ENCODE data around the gene CLASP1.

CLASP1 gene

DNA sequence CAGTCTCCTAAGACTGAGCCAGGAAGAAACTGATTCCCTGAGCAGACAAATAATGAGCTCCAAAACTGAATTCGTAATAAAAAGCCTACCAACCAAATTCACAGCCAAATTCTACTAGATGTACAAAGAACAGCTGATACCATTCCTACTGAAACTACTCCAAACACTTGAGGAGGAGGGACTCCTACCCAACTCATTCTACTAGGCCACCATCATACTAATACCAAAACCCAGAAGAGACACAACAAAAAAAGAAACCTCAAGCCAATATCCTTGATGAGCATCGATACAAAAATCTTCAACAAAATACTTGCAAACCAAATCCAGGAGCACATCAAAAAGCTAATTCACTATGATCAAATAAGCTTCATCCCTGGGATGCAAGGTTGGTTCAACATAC is 98.6 kb downstream of the CLASP1 start:
- no peak overlapping the region for H3K4me3 ChIP-seq (ENCODE audit: low read depth, low read length)
- TF ChIP-seq, protein P1, sequence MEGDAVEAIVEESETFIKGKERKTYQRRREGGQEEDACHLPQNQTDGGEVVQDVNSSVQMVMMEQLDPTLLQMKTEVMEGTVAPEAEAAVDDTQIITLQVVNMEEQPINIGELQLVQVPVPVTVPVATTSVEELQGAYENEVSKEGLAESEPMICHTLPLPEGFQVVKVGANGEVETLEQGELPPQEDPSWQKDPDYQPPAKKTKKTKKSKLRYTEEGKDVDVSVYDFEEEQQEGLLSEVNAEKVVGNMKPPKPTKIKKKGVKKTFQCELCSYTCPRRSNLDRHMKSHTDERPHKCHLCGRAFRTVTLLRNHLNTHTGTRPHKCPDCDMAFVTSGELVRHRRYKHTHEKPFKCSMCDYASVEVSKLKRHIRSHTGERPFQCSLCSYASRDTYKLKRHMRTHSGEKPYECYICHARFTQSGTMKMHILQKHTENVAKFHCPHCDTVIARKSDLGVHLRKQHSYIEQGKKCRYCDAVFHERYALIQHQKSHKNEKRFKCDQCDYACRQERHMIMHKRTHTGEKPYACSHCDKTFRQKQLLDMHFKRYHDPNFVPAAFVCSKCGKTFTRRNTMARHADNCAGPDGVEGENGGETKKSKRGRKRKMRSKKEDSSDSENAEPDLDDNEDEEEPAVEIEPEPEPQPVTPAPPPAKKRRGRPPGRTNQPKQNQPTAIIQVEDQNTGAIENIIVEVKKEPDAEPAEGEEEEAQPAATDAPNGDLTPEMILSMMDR (conservative IDR thresholded peaks at IDR 0.05; ENCODE audit: low read depth, low read length): no peak

DNA sequence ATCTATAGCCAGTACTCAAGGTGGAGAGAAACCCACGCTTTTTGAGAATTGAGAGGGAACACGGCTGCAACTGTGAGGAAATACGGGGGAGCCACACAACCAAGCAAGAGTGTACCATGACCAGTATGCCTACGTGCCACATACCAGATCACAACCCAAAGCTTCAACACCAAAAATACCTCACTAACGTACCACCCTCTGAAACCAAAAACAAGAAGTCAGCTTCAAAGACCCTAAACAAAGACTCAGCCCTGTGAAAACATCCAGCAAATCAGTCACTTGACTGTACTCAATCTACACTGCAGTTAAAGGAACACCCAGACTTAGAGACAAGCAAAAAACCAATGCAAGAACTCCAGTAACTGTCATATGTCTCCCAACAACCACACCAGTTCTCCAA is 101.6 kb downstream of the CLASP1 start:
- no peak for DNase-seq (ENCODE audit: low read depth)
- no peak overlapping the region for H3K4me3 ChIP-seq (ENCODE audit: low read depth, low read length)

More for the DNA sequence above, 98.6 kb downstream of the CLASP1 start:
- DNase-seq (ENCODE audit: low read depth): no peak

DNA sequence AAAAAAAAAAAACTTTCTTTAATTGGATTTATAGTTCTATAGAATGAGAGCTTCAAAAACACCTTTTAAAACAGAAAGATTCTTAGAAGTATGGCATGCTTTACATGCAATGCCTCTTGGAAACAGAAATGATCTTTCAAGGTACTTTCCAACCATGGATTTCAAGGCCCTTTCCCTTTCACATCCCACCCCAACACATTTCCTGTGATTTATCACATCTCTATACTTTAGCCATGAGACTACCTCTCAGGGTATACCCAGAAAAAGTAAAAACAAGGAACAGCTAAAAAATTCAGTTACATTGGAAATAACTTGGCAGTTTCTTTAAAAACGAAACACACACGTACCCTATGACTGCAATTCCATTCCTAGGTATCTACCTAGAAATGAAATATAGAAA is 103.3 kb downstream of the CLASP1 start:
- no peak for DNase-seq (ENCODE audit: low read depth)
- no peak overlapping the region for H3K4me3 ChIP-seq (ENCODE audit: low read depth, low read length)
- TF ChIP-seq, protein P1 (conservative IDR thresholded peaks at IDR 0.05; ENCODE audit: low read depth, low read length): no peak

More for the DNA sequence above, 101.6 kb downstream of the CLASP1 start:
- TF ChIP-seq, protein P1 (conservative IDR thresholded peaks at IDR 0.05; ENCODE audit: low read depth, low read length): no peak

DNA sequence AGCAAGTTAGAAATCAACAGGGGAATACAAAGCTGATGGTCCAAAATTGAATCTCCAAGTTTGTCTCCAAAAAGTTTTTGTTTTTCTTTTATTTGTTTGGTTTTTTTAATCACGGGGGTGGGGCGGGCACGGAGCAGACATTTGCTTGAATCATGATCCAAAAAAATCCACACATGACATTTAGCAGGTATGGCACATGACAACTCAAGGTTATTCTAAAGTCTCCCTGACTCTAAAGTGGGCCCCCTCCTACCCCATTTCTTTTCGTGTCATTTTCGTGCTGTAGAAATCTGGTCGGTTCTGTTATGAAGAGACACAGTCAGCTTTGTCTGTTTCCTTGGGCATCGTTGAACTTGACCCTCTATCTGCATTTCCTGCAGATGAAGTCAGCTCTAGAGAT is 104.0 kb downstream of the CLASP1 start:
- TF ChIP-seq, protein P1 (conservative IDR thresholded peaks at IDR 0.05; ENCODE audit: low read depth, low read length): no peak
- no peak for DNase-seq (ENCODE audit: low read depth)
- H3K4me3 ChIP-seq (ENCODE audit: low read depth, low read length): no peak overlapping the region

DNA sequence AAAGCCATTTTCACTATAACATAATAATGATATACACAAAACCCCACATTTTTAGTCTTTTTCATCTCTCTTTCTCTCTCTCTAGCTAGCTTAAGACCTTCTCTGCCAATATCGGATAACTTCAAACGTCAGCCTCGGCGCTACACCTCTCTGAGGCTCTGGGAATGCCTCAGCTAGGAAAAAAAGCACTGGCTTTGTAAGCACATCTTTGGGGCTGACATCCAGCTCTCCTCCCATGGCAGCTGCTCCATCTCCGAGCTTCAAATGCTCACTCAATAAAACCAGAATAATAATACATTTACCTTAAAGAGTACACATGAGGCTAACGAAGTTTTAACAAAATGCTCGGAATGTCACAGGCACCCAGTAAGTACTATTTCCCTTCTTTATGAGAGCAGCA is 107.8 kb downstream of the CLASP1 start:
- TF ChIP-seq, protein P1 (conservative IDR thresholded peaks at IDR 0.05; ENCODE audit: low read depth, low read length): no peak
- H3K4me3 ChIP-seq (ENCODE audit: low read depth, low read length): no peak overlapping the region
- DNase-seq (ENCODE audit: low read depth): no peak

DNA sequence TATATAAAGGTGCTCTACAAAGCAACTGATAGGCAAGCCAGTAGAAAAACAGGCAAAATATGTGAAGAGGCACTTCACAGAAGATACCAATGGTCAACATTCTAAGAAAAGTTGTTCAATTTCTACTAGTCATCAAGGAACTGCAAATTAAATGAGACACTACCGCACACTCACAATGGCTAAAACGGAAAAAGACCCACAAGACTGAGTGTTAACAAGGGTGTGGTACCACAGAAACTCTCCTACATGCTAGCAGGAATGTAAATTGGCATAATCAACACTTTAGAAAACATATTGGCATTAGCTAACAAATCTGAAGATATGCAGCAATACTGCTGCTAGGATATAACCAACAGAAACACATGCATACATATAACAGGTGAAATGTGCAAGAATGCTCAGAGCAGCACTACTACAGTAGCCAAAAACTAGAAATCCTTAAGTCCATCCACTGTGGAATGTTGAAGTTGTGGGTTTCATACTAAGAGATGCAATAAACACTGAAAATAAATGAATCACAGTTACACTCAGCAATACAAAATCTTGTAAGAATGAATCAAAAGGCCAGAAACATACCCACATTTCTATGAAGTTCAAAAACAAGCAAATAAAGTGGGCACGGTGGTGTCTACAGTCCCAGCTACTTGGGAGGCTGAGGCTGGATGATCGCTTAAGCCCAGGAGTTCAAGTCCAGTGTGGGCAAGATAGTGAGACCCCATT is 109.4 kb downstream of the CLASP1 start:
- no peak overlapping the region for H3K4me3 ChIP-seq (ENCODE audit: low read depth, low read length)
- TF ChIP-seq, protein P1 (conservative IDR thresholded peaks at IDR 0.05; ENCODE audit: low read depth, low read length): no peak
- DNase-seq (ENCODE audit: low read depth): no peak

Data from choroid plexus epithelial cell (primary cell).